Embryonic facial prominence (tissue), 1 donor: ENCODE results near the gene SCGB1D4.

Source experiments
- DNase-seq: peaks from one replicate; pipeline ENCODE4 v3.0.0-alpha.2; 2016; ENCODE audit errors: extremely low spot score

Gene SCGB1D4

GRCh38 chr11:62273789-62274275 lies 25.0 kb downstream of the SCGB1D4 start:
- DNase-seq: no peak

- DNase-seq: no peak
Observed at GRCh38 chr11:62273284-62273683, 25.6 kb downstream of the SCGB1D4 start.

- no peak for DNase-seq
Observed at GRCh38 chr11:62269654-62270278, 29.1 kb downstream of the SCGB1D4 start, which contains the start of gene SCGB2A2. TSS of gene SCGB2A2 (plus strand) at chr11:62270158. CDS start at chr11:62270217, 59 bp downstream.

GRCh38 chr11:62267576-62267975 lies 31.3 kb downstream of the SCGB1D4 start:
- no peak for DNase-seq

- DNase-seq: no peak
Observed at GRCh38 chr11:62267050-62267449, 31.8 kb downstream of the SCGB1D4 start.

- no peak for DNase-seq
Observed at GRCh38 chr11:62266558-62266957, 32.3 kb downstream of the SCGB1D4 start.

- DNase-seq: no peak
Observed at GRCh38 chr11:62264004-62264403, 34.9 kb downstream of the SCGB1D4 start.

- no peak for DNase-seq
Observed at GRCh38 chr11:62260261-62260953, 38.5 kb downstream of the SCGB1D4 start.

GRCh38 chr11:62256281-62256680 lies 42.6 kb downstream of the SCGB1D4 start:
- no peak for DNase-seq

- DNase-seq: no peak
Observed at GRCh38 chr11:62253999-62254542, 44.8 kb downstream of the SCGB1D4 start.

- no peak for DNase-seq
Observed at GRCh38 chr11:62251698-62252097, 47.2 kb downstream of the SCGB1D4 start.
